ENCODE results near the gene RMND5B. TPM values are rescaled to one million over a fixed set of nuclear protein-coding genes. Genes with fewer than 3 reads are reported as not detected.

RMND5B gene
- total and polyA plus RNA-seq, 4 donors: 13.4 to 24.8 (median 21.7) TPM

- H3K27ac ChIP-seq (ENCODE audit: low read depth in 1 of 2, low read length in 2 of 2): no peak overlapping the region
- DNase-seq (ENCODE audit: low spot score): no peak
- TF ChIP-seq YY1 (IDR thresholded peaks at IDR 0.05) (no peak), EGR1 (IDR thresholded peaks at IDR 0.05; ENCODE audit: low read depth in 2 of 2) (no peak), FOXA1 (IDR thresholded peaks at IDR 0.05) (no peak), RAD21 (IDR thresholded peaks at IDR 0.05) (no peak), TAF1 (conservative IDR thresholded peaks at IDR 0.05) (no peak), GABPA (IDR thresholded peaks at IDR 0.05 in 1 of 2, conservative IDR thresholded peaks at IDR 0.05 in 1 of 2) (no peak), HNF4G (IDR thresholded peaks at IDR 0.05) (no peak), HNF4A (conservative IDR thresholded peaks at IDR 0.05) (no peak), JUND (IDR thresholded peaks at IDR 0.05) (no peak), RXRA (IDR thresholded peaks at IDR 0.05) (no peak), SP1 (IDR thresholded peaks at IDR 0.05) (no peak), ATF3 (IDR thresholded peaks at IDR 0.05) (no peak), ZBTB33 (IDR thresholded peaks at IDR 0.05) (no peak)
- TF ChIP-seq, protein P1, sequence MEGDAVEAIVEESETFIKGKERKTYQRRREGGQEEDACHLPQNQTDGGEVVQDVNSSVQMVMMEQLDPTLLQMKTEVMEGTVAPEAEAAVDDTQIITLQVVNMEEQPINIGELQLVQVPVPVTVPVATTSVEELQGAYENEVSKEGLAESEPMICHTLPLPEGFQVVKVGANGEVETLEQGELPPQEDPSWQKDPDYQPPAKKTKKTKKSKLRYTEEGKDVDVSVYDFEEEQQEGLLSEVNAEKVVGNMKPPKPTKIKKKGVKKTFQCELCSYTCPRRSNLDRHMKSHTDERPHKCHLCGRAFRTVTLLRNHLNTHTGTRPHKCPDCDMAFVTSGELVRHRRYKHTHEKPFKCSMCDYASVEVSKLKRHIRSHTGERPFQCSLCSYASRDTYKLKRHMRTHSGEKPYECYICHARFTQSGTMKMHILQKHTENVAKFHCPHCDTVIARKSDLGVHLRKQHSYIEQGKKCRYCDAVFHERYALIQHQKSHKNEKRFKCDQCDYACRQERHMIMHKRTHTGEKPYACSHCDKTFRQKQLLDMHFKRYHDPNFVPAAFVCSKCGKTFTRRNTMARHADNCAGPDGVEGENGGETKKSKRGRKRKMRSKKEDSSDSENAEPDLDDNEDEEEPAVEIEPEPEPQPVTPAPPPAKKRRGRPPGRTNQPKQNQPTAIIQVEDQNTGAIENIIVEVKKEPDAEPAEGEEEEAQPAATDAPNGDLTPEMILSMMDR (IDR thresholded peaks at IDR 0.05; ENCODE audit: low read depth, low read length, missing input control): no peak
- H3K4me1 ChIP-seq (ENCODE audit: control insufficient read depth in 4 of 4, insufficient read depth in 4 of 4, low read length in 3 of 4): no peaks in the 10 kb centered on the region
- H3K9me3 ChIP-seq (ENCODE audit: control insufficient read depth in 4 of 4, low read length in 3 of 4): no peaks in the 10 kb centered on the region
- no peak overlapping the region for H3K9ac ChIP-seq (ENCODE audit: low read depth in 1 of 2, low read length in 2 of 2)
- 60% methylated on average over 5 of the region's 5 CpGs for WGBS
- H3K36me3 ChIP-seq (ENCODE audit: control insufficient read depth in 4 of 4, insufficient read depth in 3 of 4, low read depth in 1 of 4, low read length in 3 of 4): no peaks in the 10 kb centered on the region
- no peak overlapping the region for H3K4me3 ChIP-seq (ENCODE audit: low read depth in 1 of 3, low read length in 3 of 3)
- peaks cover 0 to 3% (median 0%) of the 10 kb centered on the region in 4 donors for H3K27me3 ChIP-seq (ENCODE audit: control insufficient read depth in 4 of 4, insufficient read depth in 4 of 4, low read length in 3 of 4)
Observed at GRCh38 chr5:178104492-178104891, 26.3 kb upstream of the RMND5B start.

DNA sequence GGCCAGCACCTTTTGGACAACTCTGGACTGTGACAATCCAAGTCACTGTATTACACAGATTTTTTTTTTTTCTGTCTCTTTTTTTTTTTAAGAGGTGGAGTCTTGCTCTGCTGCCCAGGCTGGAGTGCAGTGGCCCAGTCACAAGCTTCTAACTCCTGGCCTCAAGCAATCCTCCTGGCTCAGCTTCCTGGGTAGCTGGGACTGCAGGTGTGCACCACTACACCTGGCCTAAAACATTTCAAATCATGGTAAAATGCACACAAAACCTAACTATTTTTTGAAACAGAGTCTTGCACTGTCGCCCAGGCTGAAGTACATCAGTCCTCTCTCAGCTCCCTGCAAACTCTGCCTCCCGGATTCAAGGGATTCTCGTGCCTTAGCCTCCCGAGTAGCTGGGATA lies 24.7 kb upstream of the RMND5B start:
- Histone ChIP-seq H3K9ac (ENCODE audit: low read depth in 1 of 2, low read length in 2 of 2) (no peak overlapping the region), H3K36me3 (ENCODE audit: control insufficient read depth in 4 of 4, insufficient read depth in 3 of 4, low read depth in 1 of 4, low read length in 3 of 4) (no peaks in the 10 kb centered on the region), H3K9me3 (ENCODE audit: control insufficient read depth in 4 of 4, low read length in 3 of 4) (no peaks in the 10 kb centered on the region), H3K27me3 (ENCODE audit: control insufficient read depth in 4 of 4, insufficient read depth in 4 of 4, low read length in 3 of 4) (peaks cover 0 to 3% (median 0%) of the 10 kb centered on the region in 4 donors), H3K4me3 (ENCODE audit: low read depth in 1 of 3, low read length in 3 of 3) (no peak overlapping the region), H3K4me1 (ENCODE audit: control insufficient read depth in 4 of 4, insufficient read depth in 4 of 4, low read length in 3 of 4) (no peaks in the 10 kb centered on the region), H3K27ac (ENCODE audit: low read depth in 1 of 2, low read length in 2 of 2) (no peak overlapping the region)
- 64% methylated on average over 4 of the region's 4 CpGs for WGBS
- TF ChIP-seq JUND (IDR thresholded peaks at IDR 0.05): no peak
- DNase-seq (ENCODE audit: low spot score): no peak

DNA sequence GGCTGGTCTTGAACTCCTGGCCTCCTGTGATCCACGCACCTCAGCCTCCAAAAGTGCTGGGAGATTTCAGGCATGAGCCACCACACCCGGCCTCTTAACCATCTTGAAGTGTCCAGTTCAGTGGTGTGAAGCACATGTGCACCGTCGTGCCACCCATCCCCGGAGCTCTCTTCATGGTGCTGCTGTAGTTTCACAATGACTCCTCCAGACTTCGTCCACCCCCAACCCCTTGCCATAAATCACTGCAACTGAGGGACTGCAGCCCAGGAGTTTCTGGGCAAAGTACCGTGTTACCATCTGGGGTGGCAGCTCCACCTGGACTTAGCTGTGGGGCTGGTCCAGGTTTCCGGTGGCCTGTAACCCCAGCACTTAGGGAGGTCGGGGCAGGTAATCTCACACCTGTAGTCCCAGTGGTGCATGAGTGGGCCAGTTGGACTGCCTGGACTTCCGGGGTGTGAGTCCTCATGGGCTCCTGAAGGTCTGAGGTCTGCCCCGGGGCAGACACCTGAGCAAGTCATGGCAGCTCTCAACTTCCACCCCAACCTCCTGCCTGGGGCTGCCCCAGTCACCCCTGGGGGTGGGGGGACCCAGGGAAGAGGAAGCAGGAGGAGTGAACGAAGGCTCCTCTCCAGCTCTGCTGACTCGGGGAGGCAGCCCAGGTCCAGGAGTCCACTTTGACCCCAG lies 24.1 kb upstream of the RMND5B start:
- H3K27me3 ChIP-seq (ENCODE audit: control insufficient read depth in 4 of 4, insufficient read depth in 4 of 4, low read length in 3 of 4): peaks cover 0 to 3% (median 0%) of the 10 kb centered on the region in 4 donors
- no peak overlapping the region for H3K27ac ChIP-seq (ENCODE audit: low read depth in 1 of 2, low read length in 2 of 2)
- WGBS: 77% methylated on average over 13 of the region's 13 CpGs
- H3K4me3 ChIP-seq (ENCODE audit: low read depth in 1 of 3, low read length in 3 of 3): no peak overlapping the region
- H3K36me3 ChIP-seq (ENCODE audit: control insufficient read depth in 4 of 4, insufficient read depth in 3 of 4, low read depth in 1 of 4, low read length in 3 of 4): no peaks in the 10 kb centered on the region
- TF ChIP-seq GABPA (IDR thresholded peaks at IDR 0.05 in 1 of 2, conservative IDR thresholded peaks at IDR 0.05 in 1 of 2) (no peak), HNF4A (conservative IDR thresholded peaks at IDR 0.05) (no peak), JUND (IDR thresholded peaks at IDR 0.05) (no peak), NR2F2 (IDR thresholded peaks at IDR 0.05) (no peak), RAD21 (IDR thresholded peaks at IDR 0.05) (no peak), ATF3 (IDR thresholded peaks at IDR 0.05) (no peak), FOXA2 (IDR thresholded peaks at IDR 0.05) (no peak)
- TF ChIP-seq, protein P1 (IDR thresholded peaks at IDR 0.05; ENCODE audit: low read depth, low read length, missing input control): no peak
- no peaks in the 10 kb centered on the region for H3K4me1 ChIP-seq (ENCODE audit: control insufficient read depth in 4 of 4, insufficient read depth in 4 of 4, low read length in 3 of 4)
- no peak for DNase-seq (ENCODE audit: low spot score)
- no peaks in the 10 kb centered on the region for H3K9me3 ChIP-seq (ENCODE audit: control insufficient read depth in 4 of 4, low read length in 3 of 4)
- H3K9ac ChIP-seq (ENCODE audit: low read depth in 1 of 2, low read length in 2 of 2): no peak overlapping the region

Measured in liver (tissue), 9 donors.